ENCODE data around the gene LNPK.

DNA sequence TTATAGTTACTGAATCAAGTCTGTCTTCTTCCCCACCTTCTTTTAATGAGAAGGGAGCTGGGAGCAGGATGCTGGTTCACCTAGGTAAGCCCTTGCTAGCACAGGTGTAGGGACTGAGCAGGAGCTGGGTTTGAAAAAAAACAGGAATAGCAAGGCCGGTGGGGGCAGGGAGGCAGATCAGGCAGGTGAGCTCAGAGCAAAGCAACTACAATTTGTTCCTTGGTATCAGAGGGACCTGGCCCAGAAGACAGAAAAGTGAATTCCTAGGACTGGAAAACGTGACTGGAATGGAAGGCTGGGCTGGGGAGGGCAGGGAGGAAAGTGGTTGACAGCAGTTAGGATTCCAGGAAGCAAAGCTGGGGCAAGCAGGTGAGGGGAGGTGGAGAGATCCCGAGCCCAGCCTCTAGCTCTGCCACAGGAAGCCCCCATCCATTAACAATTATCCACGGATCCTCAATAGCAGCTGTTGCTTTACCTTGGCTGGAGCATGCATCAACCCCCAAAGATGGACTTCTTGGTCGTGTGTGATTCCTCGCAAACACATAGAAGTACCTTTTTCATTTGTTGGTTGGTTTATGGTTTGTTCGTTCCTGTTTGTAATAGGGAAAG, 118.4 kb downstream of the LNPK start:
- TF ChIP-seq POLR2A (IDR thresholded peaks at IDR 0.05): no peak
- TF ChIP-seq, protein P1, sequence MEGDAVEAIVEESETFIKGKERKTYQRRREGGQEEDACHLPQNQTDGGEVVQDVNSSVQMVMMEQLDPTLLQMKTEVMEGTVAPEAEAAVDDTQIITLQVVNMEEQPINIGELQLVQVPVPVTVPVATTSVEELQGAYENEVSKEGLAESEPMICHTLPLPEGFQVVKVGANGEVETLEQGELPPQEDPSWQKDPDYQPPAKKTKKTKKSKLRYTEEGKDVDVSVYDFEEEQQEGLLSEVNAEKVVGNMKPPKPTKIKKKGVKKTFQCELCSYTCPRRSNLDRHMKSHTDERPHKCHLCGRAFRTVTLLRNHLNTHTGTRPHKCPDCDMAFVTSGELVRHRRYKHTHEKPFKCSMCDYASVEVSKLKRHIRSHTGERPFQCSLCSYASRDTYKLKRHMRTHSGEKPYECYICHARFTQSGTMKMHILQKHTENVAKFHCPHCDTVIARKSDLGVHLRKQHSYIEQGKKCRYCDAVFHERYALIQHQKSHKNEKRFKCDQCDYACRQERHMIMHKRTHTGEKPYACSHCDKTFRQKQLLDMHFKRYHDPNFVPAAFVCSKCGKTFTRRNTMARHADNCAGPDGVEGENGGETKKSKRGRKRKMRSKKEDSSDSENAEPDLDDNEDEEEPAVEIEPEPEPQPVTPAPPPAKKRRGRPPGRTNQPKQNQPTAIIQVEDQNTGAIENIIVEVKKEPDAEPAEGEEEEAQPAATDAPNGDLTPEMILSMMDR (IDR thresholded peaks at IDR 0.05): no peak

Data from Peyer's patch (tissue), 4 donors.